GM12878 (cell line): ENCODE data around the gene TMEM150C.

Experiments used
- ASH2L ChIP-seq: fragments of 300-600, 200-600 bp; sonication (generic); IDR thresholded peaks from 2 replicates; pipeline ENCODE4 v1.6.1; 2017; ENCODE audit warnings: low read depth, mild to moderate bottlenecking, borderline replicate concordance
- ATF2 ChIP-seq: IDR thresholded peaks from 2 replicates; pipeline ENCODE4 v1.6.1; 2012; ENCODE audit warnings: low read length, inconsistent platforms
- BACH1 ChIP-seq: fragments of 450-650 bp; IDR thresholded peaks from 2 replicates; pipeline ENCODE4 v1.6.1; 2017; ENCODE audit warnings: mild to moderate bottlenecking, borderline replicate concordance
- CBFB ChIP-seq: IDR thresholded peaks from 2 replicates; pipeline ENCODE4 v1.6.1; 2016; ENCODE audit warnings: antibody characterized with exemption, low read depth
- CTCF ChIP-seq, 3 experiments: IDR thresholded peaks in 2 of 3; conservative IDR thresholded peaks in 1 of 3; 2 replicates each; pipeline ENCODE4 v1.5.1; 2011; ENCODE audit warnings: low read depth in 3 of 3, low read length in 3 of 3, mild to moderate bottlenecking in 3 of 3, control low read depth in 2 of 3, moderate library complexity in 2 of 3, inconsistent platforms in 1 of 3, mixed read lengths in 1 of 3; ENCODE audit not compliant: control insufficient read depth in 2 of 3, insufficient read depth in 1 of 3; ENCODE audit errors: extremely low read depth in 1 of 3
- FOXM1 ChIP-seq: IDR thresholded peaks from 2 replicates; pipeline ENCODE4 v1.6.1; 2012; ENCODE audit warnings: low read depth, mild to moderate bottlenecking, inconsistent platforms, low read length, moderate library complexity
- MAX ChIP-seq: IDR thresholded peaks from 2 replicates; pipeline ENCODE4 v1.6.1; 2012; ENCODE audit warnings: low read depth, low read length, improper control_type of control experiment
- NFYB ChIP-seq: IDR thresholded peaks from 2 replicates; pipeline ENCODE4 v1.6.1; 2011; ENCODE audit warnings: low read depth, mild to moderate bottlenecking, low read length, improper control_type of control experiment, moderate library complexity; ENCODE audit not compliant: insufficient read depth
- PRDM15 ChIP-seq: fragments of 450-650 bp; formaldehyde crosslinking; IDR thresholded peaks from 2 replicates; pipeline ENCODE4 v1.4.0; 2020; ENCODE audit warnings: mild to moderate bottlenecking, moderate library complexity
- RFX5 ChIP-seq: IDR thresholded peaks from 2 replicates; pipeline ENCODE4 v1.6.1; 2011; ENCODE audit warnings: low read depth, low read length, improper control_type of control experiment
- SMARCA5 ChIP-seq: fragments of 450-650 bp; IDR thresholded peaks from 2 replicates; pipeline ENCODE4 v1.6.1; 2017; ENCODE audit warnings: mild to moderate bottlenecking

GRCh38 chr4:82553020-82553419 is 8.8 kb downstream of the TMEM150C start:
- TF ChIP-seq CBFB (no peak), ASH2L (no peak), BACH1 (no peak), ATF2 (no peak), CTCF (IDR thresholded peaks at IDR 0.05 in 2 of 3, conservative IDR thresholded peaks at IDR 0.05 in 1 of 3; ENCODE audit: control insufficient read depth in 2 of 3, extremely low read depth in 1 of 3, insufficient read depth in 1 of 3, low read depth in 3 of 3, low read length in 3 of 3) (no peak), NFYB (no peak), MAX (no peak), RFX5 (no peak), SMARCA5 (no peak), PRDM15 (CRISPR knock-in tag) (no peak), FOXM1 (no peak)
